Measurements from ENCODE around the gene JADE2. TPM values are rescaled to one million over a fixed set of nuclear protein-coding genes. Genes with fewer than 3 reads are reported as not detected.

The JADE2 gene
- total and polyA plus RNA-seq, 2 experiments from 2014 or later = 14.9 to 35.4 TPM

DNA sequence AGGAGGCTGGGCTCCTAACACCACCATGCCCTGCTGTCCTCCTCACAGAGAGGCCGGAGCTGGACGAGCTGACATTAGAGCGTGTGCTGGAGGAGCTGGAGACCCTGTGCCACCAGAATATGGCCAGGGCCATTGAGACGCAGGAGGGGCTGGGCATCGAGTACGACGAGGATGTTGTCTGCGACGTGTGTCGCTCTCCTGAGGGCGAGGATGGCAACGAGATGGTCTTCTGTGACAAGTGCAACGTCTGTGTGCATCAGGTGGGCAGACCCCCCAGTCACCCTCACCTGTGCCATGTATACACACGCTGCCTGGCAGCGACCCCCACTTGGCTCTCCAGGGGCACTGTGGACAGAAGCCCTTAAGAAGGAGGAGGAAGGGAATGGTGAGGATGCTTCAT lies 35.2 kb downstream of the JADE2 start:
- H4K20me1 ChIP-seq (ENCODE audit: insufficient read depth, poor library complexity, severe bottlenecking) = peaks cover 6% of the 10 kb centered on the region
- no peaks in the 10 kb centered on the region for H3K4me1 ChIP-seq (ENCODE audit: insufficient read depth)
- H3K4me3 ChIP-seq = no peak overlapping the region
- H3K27ac ChIP-seq = no peak overlapping the region
- DNase-seq (ENCODE audit: low spot score) = no peak
- H3K9me2 ChIP-seq (replicated peaks; ENCODE audit: insufficient read depth) = no peaks in the 10 kb centered on the region
- H3K9me3 ChIP-seq (ENCODE audit: low read depth) = no peaks in the 10 kb centered on the region
- no peak overlapping the region for H3K4me2 ChIP-seq
- no peaks in the 10 kb centered on the region for H3K36me3 ChIP-seq (replicated peaks; ENCODE audit: insufficient read depth, low read depth)
- no peaks in the 10 kb centered on the region for H3K27me3 ChIP-seq
- TF ChIP-seq EZH2 (IDR thresholded peaks at IDR 0.05; ENCODE audit: borderline replicate concordance) = no peak
- TF ChIP-seq EZH2phosphoT487 (IDR thresholded peaks at IDR 0.05; ENCODE audit: low read depth, severe bottlenecking, unreplicated experiment) = no peak
- TF ChIP-seq, protein P1, sequence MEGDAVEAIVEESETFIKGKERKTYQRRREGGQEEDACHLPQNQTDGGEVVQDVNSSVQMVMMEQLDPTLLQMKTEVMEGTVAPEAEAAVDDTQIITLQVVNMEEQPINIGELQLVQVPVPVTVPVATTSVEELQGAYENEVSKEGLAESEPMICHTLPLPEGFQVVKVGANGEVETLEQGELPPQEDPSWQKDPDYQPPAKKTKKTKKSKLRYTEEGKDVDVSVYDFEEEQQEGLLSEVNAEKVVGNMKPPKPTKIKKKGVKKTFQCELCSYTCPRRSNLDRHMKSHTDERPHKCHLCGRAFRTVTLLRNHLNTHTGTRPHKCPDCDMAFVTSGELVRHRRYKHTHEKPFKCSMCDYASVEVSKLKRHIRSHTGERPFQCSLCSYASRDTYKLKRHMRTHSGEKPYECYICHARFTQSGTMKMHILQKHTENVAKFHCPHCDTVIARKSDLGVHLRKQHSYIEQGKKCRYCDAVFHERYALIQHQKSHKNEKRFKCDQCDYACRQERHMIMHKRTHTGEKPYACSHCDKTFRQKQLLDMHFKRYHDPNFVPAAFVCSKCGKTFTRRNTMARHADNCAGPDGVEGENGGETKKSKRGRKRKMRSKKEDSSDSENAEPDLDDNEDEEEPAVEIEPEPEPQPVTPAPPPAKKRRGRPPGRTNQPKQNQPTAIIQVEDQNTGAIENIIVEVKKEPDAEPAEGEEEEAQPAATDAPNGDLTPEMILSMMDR (IDR thresholded peaks at IDR 0.05; ENCODE audit: poor library complexity) = no peak
- over 99% methylated on average over 15 of the region's 15 CpGs for WGBS (ENCODE audit: low lambda C conversion rate, missing lambda C conversion rate)
- H2AFZ ChIP-seq = no peak overlapping the region
- peaks cover 8% of the 10 kb centered on the region for H3K79me2 ChIP-seq

GRCh38 chr5:134561871-134562296 lies 36.4 kb downstream of the JADE2 start:
- WGBS (ENCODE audit: low lambda C conversion rate, missing lambda C conversion rate) = 85% methylated on average over 9 of the region's 9 CpGs
- H3K9me2 ChIP-seq (replicated peaks; ENCODE audit: insufficient read depth) = no peaks in the 10 kb centered on the region
- no peaks in the 10 kb centered on the region for H3K36me3 ChIP-seq (replicated peaks; ENCODE audit: insufficient read depth, low read depth)
- no peaks in the 10 kb centered on the region for H3K4me1 ChIP-seq (ENCODE audit: insufficient read depth)
- no peak overlapping the region for H3K4me3 ChIP-seq
- no peak overlapping the region for H3K4me2 ChIP-seq
- peaks cover 8% of the 10 kb centered on the region for H3K79me2 ChIP-seq
- DNase-seq (ENCODE audit: low spot score) = no peak
- no peak overlapping the region for H2AFZ ChIP-seq
- TF ChIP-seq, protein P1 (IDR thresholded peaks at IDR 0.05; ENCODE audit: poor library complexity) = peak; percentile 26
- no peak for TF ChIP-seq EZH2phosphoT487 (IDR thresholded peaks at IDR 0.05; ENCODE audit: low read depth, severe bottlenecking, unreplicated experiment)
- peaks cover 6% of the 10 kb centered on the region for H4K20me1 ChIP-seq (ENCODE audit: insufficient read depth, poor library complexity, severe bottlenecking)
- no peaks in the 10 kb centered on the region for H3K27me3 ChIP-seq
- H3K9me3 ChIP-seq (ENCODE audit: low read depth) = no peaks in the 10 kb centered on the region
- no peak overlapping the region for H3K27ac ChIP-seq

GRCh38 chr5:134563221-134563620 lies 37.8 kb downstream of the JADE2 start:
- no peaks in the 10 kb centered on the region for H3K9me2 ChIP-seq (replicated peaks; ENCODE audit: insufficient read depth)
- H3K4me2 ChIP-seq = no peak overlapping the region
- no peaks in the 10 kb centered on the region for H3K36me3 ChIP-seq (replicated peaks; ENCODE audit: insufficient read depth, low read depth)
- H4K20me1 ChIP-seq (ENCODE audit: insufficient read depth, poor library complexity, severe bottlenecking) = peaks cover 11% of the 10 kb centered on the region
- H3K27ac ChIP-seq = no peak overlapping the region
- no peaks in the 10 kb centered on the region for H3K4me1 ChIP-seq (ENCODE audit: insufficient read depth)
- peaks cover 8% of the 10 kb centered on the region for H3K79me2 ChIP-seq
- no peak for DNase-seq (ENCODE audit: low spot score)
- no peak overlapping the region for H2AFZ ChIP-seq
- TF ChIP-seq EZH2 (IDR thresholded peaks at IDR 0.05; ENCODE audit: borderline replicate concordance) (no peak), EZH2phosphoT487 (IDR thresholded peaks at IDR 0.05; ENCODE audit: low read depth, severe bottlenecking, unreplicated experiment) (no peak)
- TF ChIP-seq, protein P1 (IDR thresholded peaks at IDR 0.05; ENCODE audit: poor library complexity) = no peak
- no peak overlapping the region for H3K4me3 ChIP-seq
- H3K9me3 ChIP-seq (ENCODE audit: low read depth) = no peaks in the 10 kb centered on the region
- no peaks in the 10 kb centered on the region for H3K27me3 ChIP-seq
- over 99% methylated on average over 7 of the region's 7 CpGs for WGBS (ENCODE audit: low lambda C conversion rate, missing lambda C conversion rate)

GRCh38 chr5:134563962-134564361 lies 38.5 kb downstream of the JADE2 start:
- Histone ChIP-seq H3K9me2 (replicated peaks; ENCODE audit: insufficient read depth) (no peaks in the 10 kb centered on the region), H3K36me3 (replicated peaks; ENCODE audit: insufficient read depth, low read depth) (no peaks in the 10 kb centered on the region), H3K27me3 (no peaks in the 10 kb centered on the region), H3K4me1 (ENCODE audit: insufficient read depth) (no peaks in the 10 kb centered on the region), H3K9me3 (ENCODE audit: low read depth) (no peaks in the 10 kb centered on the region), H3K79me2 (peaks cover 3% of the 10 kb centered on the region), H2AFZ (no peak overlapping the region), H3K4me3 (no peak overlapping the region), H3K27ac (no peak overlapping the region), H4K20me1 (ENCODE audit: insufficient read depth, poor library complexity, severe bottlenecking) (peaks cover 14% of the 10 kb centered on the region), H3K4me2 (no peak overlapping the region)
- 78% methylated on average over 5 of the region's 5 CpGs for WGBS (ENCODE audit: low lambda C conversion rate, missing lambda C conversion rate)
- no peak for DNase-seq (ENCODE audit: low spot score)
- TF ChIP-seq, protein P1 (IDR thresholded peaks at IDR 0.05; ENCODE audit: poor library complexity) = no peak
- TF ChIP-seq EZH2 (IDR thresholded peaks at IDR 0.05; ENCODE audit: borderline replicate concordance) (no peak), EZH2phosphoT487 (IDR thresholded peaks at IDR 0.05; ENCODE audit: low read depth, severe bottlenecking, unreplicated experiment) (no peak)
